Transverse colon (tissue), 3 donors: ENCODE data around the gene MAP2K5.

Experiments
- EP300 ChIP-seq: sonication (generic); formaldehyde crosslinking; IDR thresholded peaks from one replicate; pipeline ENCODE4 v1.6.1; 2017; ENCODE audit warnings: antibody characterized with exemption, low read depth
- POLR2A ChIP-seq: fragments of 450-650 bp; IDR thresholded peaks from one replicate; pipeline ENCODE4 v1.6.1; 2016; ENCODE audit warnings: antibody characterized with exemption, mild to moderate bottlenecking, moderate library complexity
- TF ChIP-seq, protein P1 (sequence below), 5 experiments: fragments of 200-600 bp in 3 of 5; fragments of 450-650 bp in 2 of 5; sonication (generic) in 3 of 5; IDR thresholded peaks; 1 replicate in 2 of 5; 2 replicates in 3 of 5; pipeline ENCODE4 v1.5.1; 2016 to 2017; ENCODE audit warnings: antibody characterized with exemption in 5 of 5, inconsistent platforms in 3 of 5, mild to moderate bottlenecking in 2 of 5, moderate library complexity in 1 of 5

DNA sequence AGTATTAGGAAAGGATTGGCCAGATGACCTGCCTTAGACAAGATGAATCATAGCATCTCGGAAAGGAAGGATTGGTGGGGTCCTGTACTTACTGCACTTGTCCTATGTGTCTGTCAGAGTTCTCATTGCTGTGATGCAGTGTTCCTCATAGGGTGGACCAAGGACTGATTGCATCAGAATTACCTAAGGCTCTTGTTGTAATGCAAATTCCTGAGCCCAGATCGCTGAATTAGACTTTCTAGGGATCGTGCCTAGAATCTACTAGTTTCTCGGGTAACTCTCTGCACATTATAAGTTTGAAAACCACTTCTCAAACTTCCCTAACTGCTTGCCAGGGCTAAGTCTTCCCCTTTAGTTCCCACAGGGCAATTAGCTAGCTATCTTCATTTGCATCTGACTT lies 207.9 kb downstream of the MAP2K5 start:
- TF ChIP-seq POLR2A (no peak), EP300 (no peak)
- TF ChIP-seq, protein P1, sequence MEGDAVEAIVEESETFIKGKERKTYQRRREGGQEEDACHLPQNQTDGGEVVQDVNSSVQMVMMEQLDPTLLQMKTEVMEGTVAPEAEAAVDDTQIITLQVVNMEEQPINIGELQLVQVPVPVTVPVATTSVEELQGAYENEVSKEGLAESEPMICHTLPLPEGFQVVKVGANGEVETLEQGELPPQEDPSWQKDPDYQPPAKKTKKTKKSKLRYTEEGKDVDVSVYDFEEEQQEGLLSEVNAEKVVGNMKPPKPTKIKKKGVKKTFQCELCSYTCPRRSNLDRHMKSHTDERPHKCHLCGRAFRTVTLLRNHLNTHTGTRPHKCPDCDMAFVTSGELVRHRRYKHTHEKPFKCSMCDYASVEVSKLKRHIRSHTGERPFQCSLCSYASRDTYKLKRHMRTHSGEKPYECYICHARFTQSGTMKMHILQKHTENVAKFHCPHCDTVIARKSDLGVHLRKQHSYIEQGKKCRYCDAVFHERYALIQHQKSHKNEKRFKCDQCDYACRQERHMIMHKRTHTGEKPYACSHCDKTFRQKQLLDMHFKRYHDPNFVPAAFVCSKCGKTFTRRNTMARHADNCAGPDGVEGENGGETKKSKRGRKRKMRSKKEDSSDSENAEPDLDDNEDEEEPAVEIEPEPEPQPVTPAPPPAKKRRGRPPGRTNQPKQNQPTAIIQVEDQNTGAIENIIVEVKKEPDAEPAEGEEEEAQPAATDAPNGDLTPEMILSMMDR (IDR thresholded peaks at IDR 0.05) = no peak
